Measurements from ENCODE around the gene GRM6.
A peak's percentile ranks its signal among the peaks of the same experiment; 100 is the strongest.

The GRM6 gene

GRCh38 chr5:178994580-178995340 is at the start of gene GRM6:
Gene GRM6, minus strand, starts transcription at chr5:178995320. Its CDS starts 376 bp downstream, at chr5:178994944.
- no peaks in the 10 kb centered on the region for H3K36me3 Mint-ChIP-seq
- H3K4me1 Mint-ChIP-seq = peaks cover 6% of the 10 kb centered on the region
- no peak within 1 kb of the TSS for H3K27ac Mint-ChIP-seq
- DNase-seq (ENCODE audit: low spot score in 2 of 2) (no peak), ATAC-seq (no peak)
- no peaks in the 10 kb centered on the region for H3K9me3 Mint-ChIP-seq
- H3K4me3 Mint-ChIP-seq = no peak within 1 kb of the TSS

GRCh38 chr5:179044765-179045164 is 49.6 kb upstream of the GRM6 start:
- H3K36me3 Mint-ChIP-seq = no peaks in the 10 kb centered on the region
- peaks cover 20% of the 10 kb centered on the region for H3K9me3 Mint-ChIP-seq
- H3K4me3 Mint-ChIP-seq = no peak overlapping the region
- no peak overlapping the region for H3K27ac Mint-ChIP-seq
- ATAC-seq = no peak
- no peak for DNase-seq (ENCODE audit: low spot score in 2 of 2)
- no peaks in the 10 kb centered on the region for H3K4me1 Mint-ChIP-seq

GRCh38 chr5:179033004-179033580 is 38.0 kb upstream of the GRM6 start:
- ATAC-seq (no peak), DNase-seq (ENCODE audit: low spot score in 2 of 2) (no peak)
- peaks cover 51% of the 10 kb centered on the region for H3K9me3 Mint-ChIP-seq
- H3K36me3 Mint-ChIP-seq = peaks cover 45% of the 10 kb centered on the region
- no peak overlapping the region for H3K4me3 Mint-ChIP-seq
- H3K4me1 Mint-ChIP-seq = no peaks in the 10 kb centered on the region
- H3K27ac Mint-ChIP-seq = no peak overlapping the region

- DNase-seq (ENCODE audit: low spot score in 2 of 2) (peak; percentile 83 to 93), ATAC-seq (peak; percentile 97)
- H3K36me3 Mint-ChIP-seq = peaks cover 38% of the 10 kb centered on the region
- peaks cover 10% of the 10 kb centered on the region for H3K9me3 Mint-ChIP-seq
- H3K4me3 Mint-ChIP-seq = peak within 1 kb of the TSS; percentile 84
- H3K4me1 Mint-ChIP-seq = peaks cover 5% of the 10 kb centered on the region
- peak within 1 kb of the TSS; percentile 90 for H3K27ac Mint-ChIP-seq
Measured at GRCh38 chr5:179023528-179024189, 28.5 kb upstream of the GRM6 start, which contains the start of gene ZNF879. Gene ZNF879, plus strand, starts transcription at chr5:179023804. Its CDS starts 1,201 bp downstream, at chr5:179025005.

- Mint-ChIP-seq H3K9me3 (peaks cover 11% of the 10 kb centered on the region), H3K36me3 (no peaks in the 10 kb centered on the region)
Measured at GRCh38 chr5:179008667-179009066, 13.5 kb upstream of the GRM6 start.

GRCh38 chr5:179006564-179006963 is 11.4 kb upstream of the GRM6 start:
- Mint-ChIP-seq H3K36me3 (no peaks in the 10 kb centered on the region), H3K4me1 (no peaks in the 10 kb centered on the region), H3K9me3 (peaks cover 4% of the 10 kb centered on the region), H3K27ac (no peak overlapping the region), H3K4me3 (no peak overlapping the region)
- ATAC-seq (no peak), DNase-seq (ENCODE audit: low spot score in 2 of 2) (peak in 1 of 2 donors; percentile 13)

More at GRCh38 chr5:179008667-179009066, 13.5 kb upstream of the GRM6 start:
- DNase-seq (ENCODE audit: low spot score in 2 of 2) (no peak), ATAC-seq (no peak)
- no peak overlapping the region for H3K27ac Mint-ChIP-seq
- H3K4me1 Mint-ChIP-seq = no peaks in the 10 kb centered on the region
- no peak overlapping the region for H3K4me3 Mint-ChIP-seq

GRCh38 chr5:178998441-178998840 is 3.3 kb upstream of the GRM6 start:
- DNase-seq (ENCODE audit: low spot score in 2 of 2) (no peak), ATAC-seq (no peak)
- no peak overlapping the region for H3K27ac Mint-ChIP-seq
- H3K36me3 Mint-ChIP-seq = no peaks in the 10 kb centered on the region
- H3K4me1 Mint-ChIP-seq = peaks cover 4% of the 10 kb centered on the region
- no peak overlapping the region for H3K4me3 Mint-ChIP-seq
- no peaks in the 10 kb centered on the region for H3K9me3 Mint-ChIP-seq

GRCh38 chr5:178997191-178997590 is 2.1 kb upstream of the GRM6 start:
- H3K9me3 Mint-ChIP-seq = no peaks in the 10 kb centered on the region
- ATAC-seq = no peak
- no peak overlapping the region for H3K27ac Mint-ChIP-seq
- H3K36me3 Mint-ChIP-seq = no peaks in the 10 kb centered on the region
- peaks cover 6% of the 10 kb centered on the region for H3K4me1 Mint-ChIP-seq
- no peak for DNase-seq (ENCODE audit: low spot score in 2 of 2)
- no peak overlapping the region for H3K4me3 Mint-ChIP-seq

GRCh38 chr5:178996156-178996555 is 1.0 kb upstream of the GRM6 start:
- Mint-ChIP-seq H3K27ac (no peak overlapping the region), H3K36me3 (no peaks in the 10 kb centered on the region), H3K4me3 (no peak overlapping the region), H3K9me3 (no peaks in the 10 kb centered on the region), H3K4me1 (peaks cover 6% of the 10 kb centered on the region)
- no peak for ATAC-seq
- DNase-seq (ENCODE audit: low spot score in 2 of 2) = no peak

GRCh38 chr5:178995341-178995690 is 196 bp upstream of the GRM6 start:
- no peaks in the 10 kb centered on the region for H3K9me3 Mint-ChIP-seq
- DNase-seq (ENCODE audit: low spot score in 2 of 2) (no peak), ATAC-seq (no peak)
- H3K27ac Mint-ChIP-seq = no peak overlapping the region
- H3K4me3 Mint-ChIP-seq = no peak overlapping the region
- H3K36me3 Mint-ChIP-seq = no peaks in the 10 kb centered on the region
- peaks cover 6% of the 10 kb centered on the region for H3K4me1 Mint-ChIP-seq

GRCh38 chr5:178993955-178994579 is 1.1 kb downstream of the GRM6 start:
- DNase-seq (ENCODE audit: low spot score in 2 of 2) = no peak
- Mint-ChIP-seq H3K9me3 (no peaks in the 10 kb centered on the region), H3K27ac (no peak overlapping the region), H3K36me3 (no peaks in the 10 kb centered on the region), H3K4me3 (no peak overlapping the region), H3K4me1 (peaks cover 6% of the 10 kb centered on the region)
- ATAC-seq = no peak

GRCh38 chr5:178993236-178993765 is 1.8 kb downstream of the GRM6 start:
- H3K4me1 Mint-ChIP-seq = peaks cover 6% of the 10 kb centered on the region
- no peaks in the 10 kb centered on the region for H3K9me3 Mint-ChIP-seq
- H3K4me3 Mint-ChIP-seq = no peak overlapping the region
- no peaks in the 10 kb centered on the region for H3K36me3 Mint-ChIP-seq
- H3K27ac Mint-ChIP-seq = no peak overlapping the region
- no peak for ATAC-seq
- no peak for DNase-seq (ENCODE audit: low spot score in 2 of 2)

GRCh38 chr5:178992291-178992895 is 2.7 kb downstream of the GRM6 start:
- peaks cover 6% of the 10 kb centered on the region for H3K4me1 Mint-ChIP-seq
- ATAC-seq (no peak), DNase-seq (ENCODE audit: low spot score in 2 of 2) (no peak)
- H3K4me3 Mint-ChIP-seq = no peak overlapping the region
- peaks cover 3% of the 10 kb centered on the region for H3K9me3 Mint-ChIP-seq
- no peak overlapping the region for H3K27ac Mint-ChIP-seq
- H3K36me3 Mint-ChIP-seq = no peaks in the 10 kb centered on the region

GRCh38 chr5:178991190-178992145 is 3.7 kb downstream of the GRM6 start:
- ATAC-seq (no peak), DNase-seq (ENCODE audit: low spot score in 2 of 2) (no peak)
- Mint-ChIP-seq H3K36me3 (no peaks in the 10 kb centered on the region), H3K9me3 (peaks cover 3% of the 10 kb centered on the region), H3K4me3 (no peak overlapping the region), H3K4me1 (peaks cover 6% of the 10 kb centered on the region), H3K27ac (no peak overlapping the region)

All from stimulated activated effector memory CD8-positive, alpha-beta T cell treated with anti-CD3 and anti-CD28 coated beads, Interleukin-12 subunit alpha, Interleukin-12 subunit beta, amount 100 ng/mL, for 72 hours (primary cell).